H1 (cell line): Measurements from ENCODE around the gene DAAM1. TPM values are rescaled to one million over a fixed set of nuclear protein-coding genes. Genes with fewer than 3 reads are reported as not detected.

ENCODE experiments used
- CTCF ChIA-PET: fragments of 300-600 bp; sonication (Branson Sonifier 250); formaldehyde crosslinking; loops from one replicate; lab custom pipeline; 2021; ENCODE audit not compliant: partially characterized antibody; lab: Charles Lee
- POLR2A ChIA-PET: fragments of 300-600 bp; sonication (Branson Sonifier 250); formaldehyde crosslinking; loops from one replicate; lab custom pipeline; 2021; ENCODE audit warnings: inconsistent platforms; ENCODE audit not compliant: partially characterized antibody; lab: Charles Lee
- DNase-seq, 2 experiments: peaks; one replicate each; pipeline versions ENCODE4 v3.0.0 to v3.0.0-alpha.2; 2010 to 2022; ENCODE audit warnings: low spot score in 2 of 2, low read depth in 1 of 2, mixed read lengths in 1 of 2
- FAIRE-seq: peaks from 2 replicates; lab custom pipeline; 2011; peaks lifted over from hg19 to GRCh38; lab: Jason Lieb, UNC
- H2AFZ ChIP-seq: 2 replicates; pipeline ENCODE4 v1.8.1; 2012; ENCODE audit warnings: low read length, inconsistent platforms
- H2AK5ac ChIP-seq: 2 replicates; pipeline ENCODE4 v1.6.1; 2013; ENCODE audit warnings: low read depth, low read length
- H2BK120ac ChIP-seq: replicated peaks from 2 replicates; pipeline ENCODE3; 2013; ENCODE audit warnings: low read depth, low read length, inconsistent platforms
- H2BK12ac ChIP-seq: 2 replicates; pipeline ENCODE4 v1.6.1; 2013; ENCODE audit warnings: low read depth, low read length
- H2BK15ac ChIP-seq: 2 replicates; pipeline ENCODE4 v1.6.1; 2013; ENCODE audit warnings: low read length
- H2BK20ac ChIP-seq: 2 replicates; pipeline ENCODE4 v1.6.1; 2013; ENCODE audit warnings: low read length
- H2BK5ac ChIP-seq: 2 replicates; pipeline ENCODE4 v1.6.1; 2013; ENCODE audit warnings: low read depth, low read length
- H3K14ac ChIP-seq: 2 replicates; pipeline ENCODE4 v1.6.1; 2013; ENCODE audit warnings: inconsistent platforms; ENCODE audit not compliant: insufficient read length
- H3K18ac ChIP-seq: 2 replicates; pipeline ENCODE4 v1.6.1; 2013; ENCODE audit warnings: low read length; ENCODE audit errors: extremely low read depth
- H3K23ac ChIP-seq: 2 replicates; pipeline ENCODE4 v1.6.1; 2013; ENCODE audit warnings: inconsistent platforms; ENCODE audit not compliant: insufficient read length
- H3K23me2 ChIP-seq: 2 replicates; pipeline ENCODE4 v1.6.1; 2013; ENCODE audit warnings: low read depth, low read length
- H3K27ac ChIP-seq: 2 replicates; pipeline ENCODE4 v1.6.1; 2011; ENCODE audit warnings: low read depth, low read length, inconsistent platforms
- H3K27me3 ChIP-seq, 4 experiments: replicated peaks in 1 of 4; 1 replicate in 1 of 4; 2 replicates in 3 of 4; pipeline versions ENCODE4 v1.6.1 to v1.8.1; 2011 to 2013; ENCODE audit warnings: low read length in 3 of 4, mild to moderate bottlenecking in 3 of 4, inconsistent platforms in 2 of 4, mixed read lengths in 2 of 4, moderate library complexity in 1 of 4; ENCODE audit not compliant: control insufficient read depth in 3 of 4, insufficient read depth in 3 of 4; ENCODE audit errors: extremely low read depth in 1 of 4
- H3K36me3 ChIP-seq, 4 experiments: 2 replicates each; pipeline versions ENCODE4 v1.6.1 to v1.8.1; 2011 to 2013; ENCODE audit warnings: mild to moderate bottlenecking in 4 of 4, low read length in 3 of 4, moderate library complexity in 2 of 4, control low read depth in 1 of 4, inconsistent platforms in 1 of 4; ENCODE audit not compliant: insufficient read depth in 4 of 4, control insufficient read depth in 2 of 4
- H3K4ac ChIP-seq: replicated peaks from 2 replicates; pipeline ENCODE3; 2013; ENCODE audit warnings: low read length, low read depth, mixed read lengths, inconsistent platforms; ENCODE audit not compliant: insufficient read length
- H3K4me1 ChIP-seq, 4 experiments: replicated peaks in 1 of 4; 1 replicate in 1 of 4; 2 replicates in 3 of 4; pipeline versions ENCODE4 v1.6.1 to v1.8.1; 2011 to 2013; ENCODE audit warnings: low read length in 3 of 4, inconsistent platforms in 2 of 4, mixed read lengths in 1 of 4; ENCODE audit not compliant: insufficient read depth in 4 of 4, control insufficient read depth in 3 of 4
- H3K4me2 ChIP-seq, 2 experiments: 2 replicates each; pipeline versions ENCODE4 v1.6.1 to v1.8.1; 2011 to 2013; ENCODE audit warnings: low read depth in 2 of 2, low read length in 2 of 2, control low read depth in 1 of 2, inconsistent platforms in 1 of 2, mild to moderate bottlenecking in 1 of 2; ENCODE audit not compliant: insufficient read depth in 1 of 2
- H3K4me3 ChIP-seq, 4 experiments: fragments of 200-600, 300-600 bp in 1 of 4; sonication (generic), shearing (Covaris generic), sonication (Bioruptor Twin) in 1 of 4; 2 replicates each; pipeline versions ENCODE4 v1.5.1 to v1.8.1; 2011 to 2016; ENCODE audit warnings: low read length in 4 of 4, low read depth in 3 of 4, control low read depth in 2 of 4, inconsistent platforms in 2 of 4, mild to moderate bottlenecking in 2 of 4, mixed read lengths in 1 of 4, moderate library complexity in 1 of 4; ENCODE audit not compliant: insufficient read depth in 2 of 4; ENCODE audit errors: extremely low read depth in 1 of 4
- H3K56ac ChIP-seq: replicated peaks from 2 replicates; pipeline ENCODE3; 2013; ENCODE audit warnings: low read depth, mild to moderate bottlenecking, mixed read lengths, low read length, inconsistent platforms; ENCODE audit not compliant: insufficient read length
- H3K79me1 ChIP-seq: 2 replicates; pipeline ENCODE4 v1.6.1; 2013; ENCODE audit warnings: low read depth, low read length, control low read depth
- H3K79me2 ChIP-seq, 2 experiments: 2 replicates each; pipeline versions ENCODE4 v1.6.1 to v1.8.1; 2012 to 2013; ENCODE audit warnings: low read length in 2 of 2, mild to moderate bottlenecking in 2 of 2, inconsistent platforms in 1 of 2; ENCODE audit not compliant: insufficient read depth in 2 of 2, control insufficient read depth in 1 of 2
- H3K9ac ChIP-seq, 4 experiments: replicated peaks in 1 of 4; 1 replicate in 1 of 4; 2 replicates in 3 of 4; pipeline versions ENCODE4 v1.6.1 to v1.8.1; 2011 to 2013; ENCODE audit warnings: low read depth in 3 of 4, low read length in 3 of 4, control low read depth in 2 of 4, mild to moderate bottlenecking in 2 of 4, moderate library complexity in 2 of 4, inconsistent platforms in 1 of 4; ENCODE audit errors: extremely low read depth in 1 of 4
- H3K9me3 ChIP-seq, 2 experiments: 2 replicates each; pipeline versions ENCODE4 v1.6.1 to v1.8.1; 2012 to 2013; ENCODE audit warnings: mild to moderate bottlenecking in 2 of 2, moderate library complexity in 2 of 2, control low read depth in 1 of 2, inconsistent platforms in 1 of 2, low read depth in 1 of 2, low read length in 1 of 2, mixed read lengths in 1 of 2; ENCODE audit not compliant: insufficient read depth in 2 of 2
- H4K20me1 ChIP-seq, 2 experiments: replicated peaks in 1 of 2; 2 replicates each; pipeline versions ENCODE3 to v1.8.1; 2011 to 2013; ENCODE audit warnings: inconsistent platforms in 2 of 2, low read length in 2 of 2, mild to moderate bottlenecking in 1 of 2; ENCODE audit not compliant: insufficient read depth in 2 of 2, control insufficient read depth in 1 of 2
- H4K5ac ChIP-seq: 2 replicates; pipeline ENCODE4 v1.6.1; 2013; ENCODE audit warnings: low read length, low read depth, mixed read lengths, inconsistent platforms; ENCODE audit not compliant: insufficient read length
- H4K8ac ChIP-seq: 2 replicates; pipeline ENCODE4 v1.8.0; 2013; ENCODE audit warnings: mild to moderate bottlenecking, moderate library complexity, low read length, inconsistent platforms; ENCODE audit not compliant: insufficient read depth; ENCODE audit errors: extremely low read depth
- H4K91ac ChIP-seq: replicated peaks from 2 replicates; pipeline ENCODE3; 2013; ENCODE audit warnings: low read length, mixed read lengths, inconsistent platforms; ENCODE audit not compliant: insufficient read length
- SIN3A ChIP-seq, 2 experiments: IDR thresholded peaks in 1 of 2; conservative IDR thresholded peaks in 1 of 2; 2 replicates each; pipeline ENCODE4 v1.6.1; 2011 to 2012; ENCODE audit warnings: low read length in 2 of 2, improper control_type of control experiment in 1 of 2, low read depth in 1 of 2, mild to moderate bottlenecking in 1 of 2
- TCF12 ChIP-seq: IDR thresholded peaks from 2 replicates; pipeline ENCODE4 v1.6.1; 2011; ENCODE audit warnings: low read depth, mild to moderate bottlenecking, low read length
- polyA plus RNA-seq, 7 experiments: library from polyadenylated mRNA; depleted of rRNA in 3 of 7; stranded (reverse) in 5 of 7; unstranded in 2 of 7; fragments of >200 nt in 5 of 7; fragments of 200-250 nt in 2 of 7; gene quantifications; 1 replicate in 5 of 7; 2 replicates in 1 of 7; 4 replicates in 1 of 7; pipeline versions ENCODE4 v1.2.1 to v1.2.3, GENCODE V29; 2011 to 2013; ENCODE audit warnings: missing spikeins in 2 of 7, mixed read lengths in 2 of 7
- total RNA-seq: library from RNA; stranded (reverse); fragmentation: NEBNext Ultra II Directional; extraction: Animal tissue kit (Norgen Biotek cat#: 25700); gene quantifications from 2 replicates; pipeline ENCODE4 v1.2.1, GENCODE V29; 2021

The DAAM1 gene
- total and polyA plus RNA-seq, 2 of the 8 experiments (the other 6 are each of a cell fraction or from before 2014, with no cell fraction given): 5.0 to 44.9 TPM

DNA sequence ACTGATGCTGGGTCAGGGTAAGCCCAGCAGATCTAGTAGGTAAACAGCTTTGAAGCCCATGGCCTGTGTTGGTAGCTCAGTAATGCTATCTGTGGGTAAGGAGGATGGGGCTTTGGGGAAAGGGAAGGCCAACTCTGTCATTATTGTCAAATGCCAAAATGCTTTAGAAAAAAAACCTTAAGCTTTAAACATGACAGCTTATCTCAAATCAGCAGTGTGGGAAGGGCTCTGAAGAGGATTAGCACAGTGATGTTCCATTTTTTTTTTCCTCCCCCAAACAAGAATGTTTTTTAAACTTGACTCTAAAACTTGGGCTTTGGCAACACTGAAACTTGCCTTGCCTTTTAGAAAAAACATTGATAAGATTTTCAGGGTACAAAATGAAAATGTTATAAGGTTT lies 11.7 kb downstream of the DAAM1 start:
- H3K56ac ChIP-seq: no peak overlapping the region

More for the DNA sequence above, 11.7 kb downstream of the DAAM1 start:
- H2BK5ac ChIP-seq: no peak overlapping the region
- H2BK120ac ChIP-seq: no peak overlapping the region
- ChIA-PET POLR2A (no interaction called here), CTCF (no interaction called here)
- no peak overlapping the region for H3K14ac ChIP-seq
- H2BK20ac ChIP-seq: no peak overlapping the region
- H3K9ac ChIP-seq: no peak overlapping the region
- H2AK5ac ChIP-seq: no peak overlapping the region
- no peak for TF ChIP-seq TCF12
- TF ChIP-seq SIN3A (conservative IDR thresholded peaks at IDR 0.05 in 1 of 2, IDR thresholded peaks at IDR 0.05 in 1 of 2; ENCODE audit: low read depth in 1 of 2, low read length in 2 of 2): no peak
- H3K27me3 ChIP-seq: no peaks in the 10 kb centered on the region
- H3K79me1 ChIP-seq: 0 out of 2 replicates have a peak, but pooled peaks cover 3% of the 10 kb centered on the region
- H3K4me2 ChIP-seq: no peak overlapping the region
- H2AFZ ChIP-seq: no peak overlapping the region
- no peaks in the 10 kb centered on the region for H3K9me3 ChIP-seq
- no peaks in the 10 kb centered on the region for H3K36me3 ChIP-seq
- H2BK15ac ChIP-seq: no peak overlapping the region
- H4K8ac ChIP-seq: no peak overlapping the region
- H3K18ac ChIP-seq: no peak overlapping the region
- DNase-seq (no peak), FAIRE-seq (no peak)
- no peaks in the 10 kb centered on the region for H3K23me2 ChIP-seq
- no peak overlapping the region for H4K5ac ChIP-seq
- H3K4me3 ChIP-seq: no peak overlapping the region
- no peaks in the 10 kb centered on the region for H4K20me1 ChIP-seq
- no peak overlapping the region for H3K4ac ChIP-seq
- H3K79me2 ChIP-seq: peaks cover 0 to 19% of the 10 kb centered on the region in 2 experiments; a peak in 2 of 4 replicates
- no peak overlapping the region for H3K27ac ChIP-seq
- no peaks in the 10 kb centered on the region for H3K4me1 ChIP-seq
- no peak overlapping the region for H3K23ac ChIP-seq
- no peak overlapping the region for H2BK12ac ChIP-seq
- H4K91ac ChIP-seq: no peak overlapping the region
